HT1080 (cell line): ENCODE results near the gene TPO. TPM values are rescaled to one million over a fixed set of nuclear protein-coding genes. Genes with fewer than 3 reads are reported as not detected.
"Not testable (repeated sequence)": the region's sequence is repeated elsewhere in the genome, so short reads cannot be mapped to it uniquely, and the experiment has no call there.

Experiments
- DNase-seq: peaks from one replicate; pipeline ENCODE4 v3.0.0-alpha.2; 2015; ENCODE audit warnings: low read depth
- total RNA-seq: library from RNA; depleted of rRNA; stranded (reverse); fragments of >200 nt; shearing (Covaris generic); gene quantifications from 2 replicates; pipeline ENCODE4 v1.2.3, GENCODE V29; 2014

The TPO gene
- total RNA-seq, 1 experiment from 2014 or later = 0.43 TPM

DNA sequence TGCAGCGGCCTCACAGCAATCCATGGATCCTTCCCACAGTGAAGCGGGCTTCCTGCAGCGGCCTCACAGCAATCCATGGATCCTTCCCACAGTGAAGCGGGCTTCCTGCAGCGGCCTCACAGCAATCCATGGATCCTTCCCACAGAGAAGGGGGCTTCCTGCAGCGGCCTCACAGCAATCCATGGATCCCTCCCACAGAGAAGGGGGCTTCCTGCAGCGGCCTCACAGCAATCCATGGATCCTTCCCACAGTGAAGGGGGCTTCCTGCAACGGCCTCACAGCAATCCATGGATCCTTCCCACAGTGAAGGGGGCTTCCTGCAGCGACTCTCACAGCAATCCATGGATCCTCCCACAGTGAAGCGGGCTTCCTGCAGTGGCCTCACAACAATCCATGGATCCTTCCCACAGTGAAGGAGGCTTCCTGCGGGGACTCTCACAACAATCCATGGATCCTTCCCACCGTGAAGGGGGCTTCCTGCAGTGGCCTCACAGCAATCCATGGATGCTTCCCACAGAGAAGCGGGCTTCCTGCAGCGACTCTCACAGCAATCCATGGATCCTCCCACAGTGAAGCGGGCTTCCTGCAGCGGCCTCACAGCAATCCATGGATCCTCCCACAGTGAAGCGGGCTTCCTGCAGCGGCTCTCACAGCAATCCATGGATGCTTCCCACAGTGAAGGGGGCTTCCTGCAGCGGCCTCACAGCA is 168.1 kb downstream of the TPO start:
- DNase-seq = not testable (repeated sequence)

DNA sequence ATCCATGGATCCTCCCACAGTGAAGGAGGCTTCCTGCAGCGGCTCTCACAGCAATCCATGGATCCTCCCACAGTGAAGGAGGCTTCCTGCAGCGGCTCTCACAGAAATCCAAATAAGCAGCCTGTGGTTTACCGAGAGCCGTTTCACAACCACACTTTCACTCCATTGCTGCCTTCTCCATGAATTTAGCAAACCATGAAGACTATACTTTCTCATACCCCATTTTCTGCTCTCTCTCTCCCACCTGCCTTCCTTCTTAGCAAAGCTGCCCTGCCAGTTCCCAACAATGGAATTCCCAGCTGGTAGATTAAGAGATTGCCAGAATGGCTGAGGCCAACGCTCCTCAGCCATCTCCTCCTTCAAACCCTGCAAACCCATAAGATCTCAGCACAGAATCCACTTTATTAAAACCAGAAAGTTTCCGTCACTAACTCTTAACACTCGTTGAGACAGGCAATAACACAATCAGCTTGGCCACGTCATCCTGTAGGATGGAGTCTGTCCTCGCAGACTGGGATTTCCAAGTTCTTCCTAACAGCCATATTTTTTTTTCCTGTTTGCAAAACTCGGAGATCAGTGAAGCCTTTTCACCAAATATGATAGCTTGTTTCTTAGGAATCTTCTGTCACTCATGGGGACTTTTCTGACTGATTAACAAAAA is 168.8 kb downstream of the TPO start:
- no peak for DNase-seq

- DNase-seq = no peak
Observed at GRCh38 chr2:1582891-1583341, 169.7 kb downstream of the TPO start.

DNA sequence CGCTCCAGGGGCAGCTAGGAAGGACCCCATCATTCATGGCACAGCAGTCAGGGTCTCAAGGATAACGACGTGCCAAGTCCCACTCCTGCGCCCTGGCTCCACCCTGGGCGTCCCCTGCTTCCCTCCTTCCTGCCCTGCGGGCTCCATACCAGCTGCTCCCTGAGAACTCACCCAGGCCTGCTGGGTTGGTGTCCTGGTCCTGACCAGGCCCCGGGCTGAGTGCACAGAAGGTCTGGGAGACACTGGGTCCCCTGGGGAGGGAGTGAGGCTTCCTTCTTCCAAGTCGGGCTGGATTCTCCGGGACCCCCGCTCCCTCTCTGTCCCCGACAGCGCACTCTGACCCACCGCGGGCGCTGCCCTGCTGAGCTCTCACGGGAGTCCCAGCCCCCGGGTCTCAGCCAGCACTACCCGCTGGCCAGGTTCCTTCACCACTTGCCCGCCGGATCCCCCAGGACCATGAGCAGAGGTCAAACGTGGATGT is 170.8 kb downstream of the TPO start:
- no peak for DNase-seq

- DNase-seq = no peak
Observed at GRCh38 chr2:1584691-1585485, 171.6 kb downstream of the TPO start.

DNA sequence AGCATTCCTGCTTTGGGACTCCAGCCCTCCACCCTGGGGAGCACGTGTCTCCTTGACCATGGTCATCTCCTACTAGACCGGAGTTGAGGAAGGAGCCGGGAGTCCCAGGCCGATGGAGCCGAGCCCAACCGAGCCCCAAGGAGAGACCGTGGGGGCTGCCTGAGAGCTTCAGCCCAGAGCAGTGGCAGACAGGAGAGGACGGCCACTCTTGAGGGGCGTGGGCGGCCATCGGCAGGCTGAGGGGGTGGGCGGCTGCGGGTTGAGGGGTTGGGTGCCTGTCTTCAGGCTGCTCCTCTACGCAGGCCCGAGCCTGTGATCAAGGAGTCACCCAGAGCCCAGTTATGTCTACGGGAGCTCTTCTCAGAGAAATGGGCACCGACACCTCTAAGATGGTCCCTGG is 172.4 kb downstream of the TPO start:
- DNase-seq = no peak

- DNase-seq = no peak
Observed at GRCh38 chr2:1586251-1586922, 173.1 kb downstream of the TPO start.

DNA sequence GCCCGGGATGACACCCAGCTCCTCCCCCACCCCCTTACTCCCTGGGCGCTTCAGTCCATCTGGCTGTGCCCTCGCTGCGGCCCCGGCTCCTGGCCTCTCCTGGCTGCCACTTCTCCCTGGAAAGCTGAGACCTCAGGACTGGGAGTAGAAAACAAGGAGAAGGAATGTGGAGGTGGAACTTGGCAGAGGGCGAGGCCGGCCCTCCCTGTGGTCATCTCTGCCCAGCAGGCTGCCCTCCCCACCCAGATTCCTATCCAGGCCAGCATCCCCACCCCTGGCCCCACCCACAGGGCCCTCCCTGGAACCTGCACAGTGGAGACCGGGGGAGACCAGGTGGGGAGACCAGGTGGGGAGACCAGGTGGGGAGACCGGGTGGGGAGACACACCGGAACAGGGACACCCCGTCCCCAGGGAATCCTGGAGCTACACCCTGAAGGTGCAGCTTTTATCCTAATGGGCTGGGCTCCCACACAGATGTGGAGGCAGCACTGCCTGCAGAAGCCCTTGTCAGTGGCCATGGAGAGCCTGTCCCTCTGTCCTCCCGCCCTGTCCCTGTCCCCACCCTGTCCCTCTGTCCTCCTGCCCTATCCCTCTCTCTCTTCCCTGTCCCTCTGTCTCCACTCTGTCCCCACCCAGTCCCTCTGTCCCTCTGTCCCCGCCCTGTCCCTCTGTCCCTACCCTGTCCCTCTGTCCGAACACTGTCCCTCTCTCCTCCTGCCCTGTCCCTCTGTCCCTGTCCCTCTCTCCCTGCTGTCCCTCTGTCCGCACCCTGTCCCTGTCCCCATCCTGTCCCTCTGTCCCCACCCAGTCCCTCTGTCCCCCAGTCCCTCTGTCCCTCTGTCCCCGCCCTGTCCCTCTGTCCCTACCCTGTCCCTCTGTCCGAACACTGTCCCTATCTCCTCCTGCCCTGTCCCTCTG is 173.9 kb downstream of the TPO start:
- no peak for DNase-seq

GRCh38 chr2:1588051-1588977 is 175.1 kb downstream of the TPO start:
- DNase-seq = no peak

- DNase-seq = peak; percentile 34
Observed at GRCh38 chr2:1588978-1589621, 175.8 kb downstream of the TPO start.

DNA sequence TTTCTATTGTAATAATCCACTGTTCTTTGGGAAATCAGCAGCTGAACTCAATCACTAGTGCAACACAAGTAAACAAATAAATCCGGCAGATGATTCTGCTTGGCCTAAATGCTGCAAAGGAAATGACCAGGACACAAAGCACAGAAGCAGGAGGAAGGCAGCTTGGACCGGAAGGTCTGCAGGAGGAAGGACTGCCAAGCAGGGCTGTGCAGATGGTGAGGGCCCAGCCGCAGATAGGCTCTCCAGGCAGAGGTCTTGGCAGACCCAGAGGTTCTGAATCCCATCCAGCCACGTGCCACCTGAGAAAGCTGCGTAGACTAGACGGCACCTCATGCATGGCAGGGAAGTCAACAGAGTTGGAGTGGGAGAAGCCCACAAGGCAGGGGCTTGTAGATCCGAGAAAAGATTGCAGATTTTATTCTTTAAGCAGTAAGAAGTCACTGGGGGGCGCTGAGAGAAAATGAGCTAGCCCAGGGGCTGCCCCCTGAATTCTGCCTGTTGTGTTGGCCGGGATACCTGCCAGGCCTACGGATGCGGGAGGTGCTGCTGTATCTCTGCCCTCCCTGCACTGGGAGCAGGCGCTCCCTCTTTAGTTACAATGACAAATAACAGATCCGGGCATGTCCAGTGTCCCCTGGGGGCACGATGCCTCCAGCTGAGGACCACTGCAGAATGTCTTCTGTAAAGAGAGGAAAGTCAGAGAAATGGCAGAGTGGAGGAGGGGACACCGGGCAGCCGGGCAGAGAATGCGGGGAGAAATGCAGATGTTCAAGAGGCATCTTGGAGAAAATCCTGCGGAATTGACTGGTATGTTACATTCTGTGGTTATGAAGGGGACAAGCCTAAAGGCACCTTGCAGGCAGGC is 177.6 kb downstream of the TPO start:
- no peak for DNase-seq

- no peak for DNase-seq
Observed at GRCh38 chr2:1591461-1591770, 178.2 kb downstream of the TPO start.
